ENCODE results near the gene ALG13.
"Not testable (repeated sequence)": the region's sequence is repeated elsewhere in the genome, so short reads cannot be mapped to it uniquely, and the experiment has no call there.

The ALG13 gene

DNA sequence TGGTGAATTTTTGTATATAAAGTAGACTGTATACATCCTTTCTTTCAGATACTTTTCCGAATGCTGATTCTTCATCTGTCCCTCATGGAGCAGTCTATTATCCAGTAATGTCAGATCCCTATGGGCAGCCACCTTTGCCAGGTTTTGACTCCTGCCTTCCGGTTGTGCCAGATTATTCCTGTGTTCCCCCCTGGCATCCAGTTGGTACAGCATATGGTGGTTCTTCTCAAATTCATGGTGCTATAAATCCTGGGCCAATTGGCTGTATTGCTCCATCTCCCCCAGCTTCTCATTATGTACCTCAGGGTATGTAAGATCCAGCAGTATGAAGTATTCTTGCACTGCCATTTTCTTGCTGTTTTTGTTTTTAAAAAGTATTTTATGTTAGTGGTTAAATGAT, 78.7 kb downstream of the ALG13 start:
- no peak for DNase-seq

DNA sequence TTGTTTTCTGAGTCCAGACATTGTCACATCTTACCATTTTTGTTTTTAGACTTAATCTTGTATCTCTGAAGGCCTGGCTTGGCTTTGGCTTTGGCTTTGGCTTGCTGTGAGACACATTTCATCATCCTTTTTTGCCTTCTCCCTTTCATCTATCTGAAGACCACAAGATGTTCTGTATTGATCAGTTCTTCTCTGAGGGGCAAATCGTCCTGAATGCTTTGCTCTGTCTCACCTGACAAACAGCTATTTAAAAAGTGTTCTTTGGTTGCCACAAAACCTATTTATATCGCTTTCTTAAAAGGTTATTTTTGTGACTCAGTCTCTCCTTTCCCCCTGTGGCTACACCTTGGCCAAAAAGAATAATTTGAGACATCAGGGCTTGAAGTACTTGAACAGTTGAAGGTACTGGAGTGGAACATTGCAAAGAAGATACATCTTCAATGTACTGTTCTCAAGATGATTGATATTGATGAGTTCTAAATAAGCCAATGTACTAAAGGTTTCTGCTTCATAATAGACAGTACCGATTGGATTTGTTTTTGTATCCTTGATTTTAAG, 80.7 kb downstream of the ALG13 start:
- no peak for DNase-seq

DNA sequence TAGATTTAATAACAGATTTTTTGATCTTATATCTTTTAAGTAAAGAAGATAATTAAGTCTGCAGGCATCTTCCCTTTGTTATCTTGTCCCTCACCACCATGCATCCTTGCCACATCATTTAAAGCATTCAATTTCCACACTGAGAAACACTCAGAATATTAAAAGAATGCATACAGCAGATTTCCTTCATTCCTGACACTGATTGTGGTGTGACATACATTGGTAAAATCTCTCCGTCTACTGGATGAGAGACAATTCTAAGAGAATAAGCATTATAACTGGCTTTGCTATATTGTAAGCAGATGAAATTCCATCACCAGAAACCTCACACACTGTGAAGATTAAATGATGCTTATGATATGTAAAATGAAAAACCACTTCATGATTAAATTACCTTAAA, 97.6 kb downstream of the ALG13 start:
- DNase-seq = no peak

DNA sequence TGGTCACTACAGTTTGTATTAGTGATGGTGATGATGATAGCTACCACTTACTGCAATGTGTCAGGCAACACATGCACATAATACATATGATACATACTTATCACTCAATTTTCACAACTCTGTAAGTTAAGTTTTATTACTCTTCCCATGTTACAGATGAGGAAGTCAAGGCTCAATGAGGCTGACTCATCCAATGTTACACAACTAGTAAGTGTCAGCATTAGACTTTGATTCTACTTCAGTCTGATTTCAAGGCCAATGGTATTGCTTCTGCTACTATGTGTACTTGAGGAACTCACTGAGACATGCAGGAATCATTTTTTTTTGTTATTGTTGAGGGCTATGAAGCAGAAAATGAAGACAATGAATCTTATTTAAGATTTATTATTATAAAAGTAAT, 98.6 kb downstream of the ALG13 start:
- no peak for DNase-seq

DNA sequence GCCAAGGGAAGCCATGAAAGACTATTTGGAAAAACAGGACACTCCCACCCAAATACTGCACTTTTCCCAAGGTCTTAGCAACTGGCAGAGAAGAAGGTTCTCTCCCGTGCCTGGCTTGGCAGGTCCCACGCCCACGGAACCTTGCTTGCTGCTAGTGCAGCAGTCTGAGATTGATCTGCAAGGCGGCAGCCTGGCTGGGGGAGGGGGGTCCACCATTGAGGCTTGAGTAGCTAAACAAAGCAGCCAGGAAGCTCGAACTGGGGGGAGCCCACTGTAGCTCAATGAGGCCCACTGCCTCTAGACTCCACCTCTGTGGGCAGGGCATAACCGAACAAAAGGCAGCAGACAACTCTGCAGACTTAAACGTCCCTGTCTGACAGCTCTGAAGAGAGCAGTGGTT, 103.7 kb downstream of the ALG13 start:
- no peak for DNase-seq

DNA sequence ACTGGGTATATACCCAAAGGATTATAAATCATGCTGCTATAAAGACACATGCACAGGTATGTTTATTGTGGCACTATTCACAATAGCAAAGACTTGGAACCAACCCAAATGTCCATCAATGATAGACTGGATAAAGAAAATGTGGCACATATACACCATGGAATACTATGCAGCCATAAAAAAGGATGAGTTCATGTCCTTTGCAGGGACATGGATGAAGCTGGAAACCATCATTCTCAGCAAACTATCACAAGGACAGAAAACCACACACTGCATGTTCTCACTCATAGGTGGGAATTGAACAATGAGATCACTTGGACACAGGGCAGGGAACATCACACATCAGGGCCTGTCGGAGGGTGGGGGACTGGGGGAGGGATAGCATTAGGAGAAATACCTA, 109.1 kb downstream of the ALG13 start:
- not testable (repeated sequence) for DNase-seq
